Measurements from ENCODE around the gene ANGPTL1. TPM values are rescaled to one million over a fixed set of nuclear protein-coding genes. Genes with fewer than 3 reads are reported as not detected.

ANGPTL1 gene
- polyA plus RNA-seq, 1 experiment, result 0.28 TPM

DNA sequence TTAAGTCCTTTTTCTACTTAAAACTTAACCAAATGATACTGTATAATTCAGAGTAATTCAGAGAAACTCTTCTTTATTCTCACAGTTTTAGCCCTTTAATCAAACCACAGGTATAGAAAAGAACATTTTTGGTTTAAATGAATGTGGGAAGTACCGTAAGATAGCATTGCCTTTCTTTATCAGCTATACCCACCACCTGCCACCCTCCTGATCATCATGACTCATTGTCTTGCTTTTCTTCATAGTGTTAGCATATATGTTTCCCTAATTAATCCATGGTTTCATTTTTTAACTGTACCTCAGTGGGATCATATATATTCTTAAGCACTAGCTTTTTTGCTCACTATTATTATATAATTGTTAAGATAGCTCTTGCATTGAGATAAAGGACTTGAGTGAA is 27.5 kb upstream of the ANGPTL1 start:
- ChIA-PET POLR2A (no interaction called here), CTCF (no interaction called here)
- DNase-seq (ENCODE audit: low read depth), result no peak
- H3K4me3 ChIP-seq (ENCODE audit: low read depth, low read length), result no peak overlapping the region
- TF ChIP-seq, protein P1, sequence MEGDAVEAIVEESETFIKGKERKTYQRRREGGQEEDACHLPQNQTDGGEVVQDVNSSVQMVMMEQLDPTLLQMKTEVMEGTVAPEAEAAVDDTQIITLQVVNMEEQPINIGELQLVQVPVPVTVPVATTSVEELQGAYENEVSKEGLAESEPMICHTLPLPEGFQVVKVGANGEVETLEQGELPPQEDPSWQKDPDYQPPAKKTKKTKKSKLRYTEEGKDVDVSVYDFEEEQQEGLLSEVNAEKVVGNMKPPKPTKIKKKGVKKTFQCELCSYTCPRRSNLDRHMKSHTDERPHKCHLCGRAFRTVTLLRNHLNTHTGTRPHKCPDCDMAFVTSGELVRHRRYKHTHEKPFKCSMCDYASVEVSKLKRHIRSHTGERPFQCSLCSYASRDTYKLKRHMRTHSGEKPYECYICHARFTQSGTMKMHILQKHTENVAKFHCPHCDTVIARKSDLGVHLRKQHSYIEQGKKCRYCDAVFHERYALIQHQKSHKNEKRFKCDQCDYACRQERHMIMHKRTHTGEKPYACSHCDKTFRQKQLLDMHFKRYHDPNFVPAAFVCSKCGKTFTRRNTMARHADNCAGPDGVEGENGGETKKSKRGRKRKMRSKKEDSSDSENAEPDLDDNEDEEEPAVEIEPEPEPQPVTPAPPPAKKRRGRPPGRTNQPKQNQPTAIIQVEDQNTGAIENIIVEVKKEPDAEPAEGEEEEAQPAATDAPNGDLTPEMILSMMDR (IDR thresholded peaks at IDR 0.05; ENCODE audit: insufficient read depth, low read depth, low read length), result no peak
- no peaks in the 10 kb centered on the region for H3K27me3 ChIP-seq (ENCODE audit: control insufficient read depth, insufficient read depth, low read length)
- H3K36me3 ChIP-seq (ENCODE audit: control insufficient read depth, insufficient read depth, low read length), result no peaks in the 10 kb centered on the region

DNA sequence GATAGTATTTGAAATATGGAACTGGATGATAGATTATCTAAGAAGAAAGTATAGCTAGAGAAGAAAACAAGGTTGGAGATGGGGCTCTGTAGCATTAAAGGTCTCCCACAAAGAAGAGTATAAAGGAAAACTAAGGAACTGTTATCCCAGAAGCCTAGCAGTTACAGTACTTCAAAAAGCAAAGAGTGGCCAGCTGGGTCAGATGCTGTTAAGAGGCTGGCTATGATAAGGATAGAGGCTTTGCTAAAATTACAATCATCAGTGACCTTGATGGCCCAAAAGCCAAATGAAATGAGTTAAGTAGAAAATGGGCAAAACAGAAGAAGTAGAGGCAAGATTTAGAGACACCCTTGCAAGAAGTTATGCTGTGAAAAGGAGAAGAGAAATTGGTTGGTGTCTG is 25.1 kb upstream of the ANGPTL1 start:
- DNase-seq (ENCODE audit: low read depth), result no peak
- POLR2A ChIA-PET, result no interaction called here
- CTCF ChIA-PET, result interaction anchor here (0.8 kb wide), 1 partner anchor 18 kb away, joined by 3 read pairs; no protein-coding TSS in a partner anchor
- Histone ChIP-seq H3K36me3 (ENCODE audit: control insufficient read depth, insufficient read depth, low read length) (no peaks in the 10 kb centered on the region), H3K4me3 (ENCODE audit: low read depth, low read length) (no peak overlapping the region), H3K27me3 (ENCODE audit: control insufficient read depth, insufficient read depth, low read length) (no peaks in the 10 kb centered on the region)
- TF ChIP-seq, protein P1 (IDR thresholded peaks at IDR 0.05; ENCODE audit: insufficient read depth, low read depth, low read length), result no peak

DNA sequence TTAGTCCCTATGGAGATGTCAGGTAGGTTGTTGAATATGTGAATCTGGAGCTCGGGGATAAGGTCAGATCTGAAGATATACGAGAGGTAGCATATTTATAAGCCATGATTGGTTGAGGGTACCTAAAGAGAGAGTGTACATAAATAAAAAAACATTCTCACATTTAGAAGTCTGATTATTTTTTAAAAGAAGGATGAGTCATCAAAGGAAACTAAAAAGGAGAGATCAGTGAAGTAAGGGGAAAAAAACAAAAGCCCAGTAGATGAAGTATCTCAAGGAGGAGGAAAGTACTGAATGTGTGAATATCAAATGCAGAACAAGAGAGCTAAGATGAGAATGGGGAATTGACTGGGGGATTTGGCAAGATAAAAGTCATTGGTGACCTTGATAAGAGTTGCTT is 15.7 kb upstream of the ANGPTL1 start:
- Histone ChIP-seq H3K36me3 (ENCODE audit: control insufficient read depth, insufficient read depth, low read length) (no peaks in the 10 kb centered on the region), H3K27me3 (ENCODE audit: control insufficient read depth, insufficient read depth, low read length) (no peaks in the 10 kb centered on the region), H3K4me3 (ENCODE audit: low read depth, low read length) (no peak overlapping the region)
- DNase-seq (ENCODE audit: low read depth), result no peak
- POLR2A ChIA-PET, result no interaction called here
- TF ChIP-seq, protein P1 (IDR thresholded peaks at IDR 0.05; ENCODE audit: insufficient read depth, low read depth, low read length), result no peak
- CTCF ChIA-PET, result interaction anchor here (0.5 to 1.8 kb wide), 2 partner anchors 12 to 354 kb away, joined by 3 to 4 read pairs; no protein-coding TSS in a partner anchor

DNA sequence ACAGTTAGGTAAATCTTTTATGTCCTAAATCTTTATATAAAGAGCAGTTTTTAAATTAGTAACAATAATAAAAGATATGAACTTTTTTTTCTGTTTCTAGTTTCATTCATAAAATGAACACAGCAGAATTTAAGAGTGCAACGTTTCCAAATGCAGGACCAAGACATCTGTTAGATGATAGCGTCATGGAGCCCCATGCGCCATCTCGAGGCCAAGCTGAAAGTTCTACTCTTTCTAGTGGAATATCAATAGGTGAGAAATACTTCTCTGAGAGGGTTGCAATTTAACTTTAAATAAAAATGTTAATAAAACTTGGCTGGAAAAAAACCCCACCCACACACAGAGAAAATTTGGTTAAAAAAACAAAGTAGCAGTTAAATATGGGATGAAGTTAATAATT is 15.0 kb upstream of the ANGPTL1 start:
- no peak overlapping the region for H3K4me3 ChIP-seq (ENCODE audit: low read depth, low read length)
- POLR2A ChIA-PET, result no interaction called here
- CTCF ChIA-PET, result interaction anchor here (1.8 kb wide), 1 partner anchor 11 kb away, joined by 4 read pairs; no protein-coding TSS in a partner anchor
- DNase-seq (ENCODE audit: low read depth), result no peak
- H3K27me3 ChIP-seq (ENCODE audit: control insufficient read depth, insufficient read depth, low read length), result no peaks in the 10 kb centered on the region
- TF ChIP-seq, protein P1 (IDR thresholded peaks at IDR 0.05; ENCODE audit: insufficient read depth, low read depth, low read length), result no peak
- no peaks in the 10 kb centered on the region for H3K36me3 ChIP-seq (ENCODE audit: control insufficient read depth, insufficient read depth, low read length)

DNA sequence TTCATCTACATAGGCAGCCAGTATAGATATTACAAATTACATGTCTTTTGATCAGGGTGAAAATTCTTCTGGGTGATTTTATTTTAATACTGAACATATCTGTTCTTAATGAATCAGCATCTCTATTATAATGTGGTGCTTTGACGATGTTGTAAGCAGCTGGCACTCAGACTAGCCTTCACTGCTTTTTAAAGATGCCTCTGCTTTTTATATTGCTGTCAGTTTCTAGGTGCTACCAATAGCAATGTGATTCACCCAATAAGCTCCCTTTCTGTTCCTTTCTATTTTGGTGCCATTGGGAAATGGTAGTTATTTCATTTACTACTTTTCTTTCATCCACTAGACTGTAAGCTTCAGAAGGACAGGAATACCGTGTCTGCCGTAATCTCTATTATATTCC is 11.1 kb upstream of the ANGPTL1 start:
- Histone ChIP-seq H3K36me3 (ENCODE audit: control insufficient read depth, insufficient read depth, low read length) (no peaks in the 10 kb centered on the region), H3K4me3 (ENCODE audit: low read depth, low read length) (no peak overlapping the region), H3K27me3 (ENCODE audit: control insufficient read depth, insufficient read depth, low read length) (no peaks in the 10 kb centered on the region)
- DNase-seq (ENCODE audit: low read depth), result no peak
- POLR2A ChIA-PET, result no interaction called here
- CTCF ChIA-PET, result no interaction called here
- TF ChIP-seq, protein P1 (IDR thresholded peaks at IDR 0.05; ENCODE audit: insufficient read depth, low read depth, low read length), result no peak

Data from BJ (cell line).